HG03025 (cell line): ENCODE measurements around the gene FASN.

ENCODE experiments used
- ATAC-seq: cut with Tn5 transposase; IDR thresholded peaks from one replicate; pipeline ENCODE4 v1.9.1; 2021; ENCODE audit warnings: mild to moderate bottlenecking, moderate library complexity; ENCODE audit not compliant: unreplicated experiment, low FRiP score

The FASN gene

GRCh38 chr17:82103553-82104451, 5.8 kb upstream of the FASN start:
- no peak for ATAC-seq

DNA sequence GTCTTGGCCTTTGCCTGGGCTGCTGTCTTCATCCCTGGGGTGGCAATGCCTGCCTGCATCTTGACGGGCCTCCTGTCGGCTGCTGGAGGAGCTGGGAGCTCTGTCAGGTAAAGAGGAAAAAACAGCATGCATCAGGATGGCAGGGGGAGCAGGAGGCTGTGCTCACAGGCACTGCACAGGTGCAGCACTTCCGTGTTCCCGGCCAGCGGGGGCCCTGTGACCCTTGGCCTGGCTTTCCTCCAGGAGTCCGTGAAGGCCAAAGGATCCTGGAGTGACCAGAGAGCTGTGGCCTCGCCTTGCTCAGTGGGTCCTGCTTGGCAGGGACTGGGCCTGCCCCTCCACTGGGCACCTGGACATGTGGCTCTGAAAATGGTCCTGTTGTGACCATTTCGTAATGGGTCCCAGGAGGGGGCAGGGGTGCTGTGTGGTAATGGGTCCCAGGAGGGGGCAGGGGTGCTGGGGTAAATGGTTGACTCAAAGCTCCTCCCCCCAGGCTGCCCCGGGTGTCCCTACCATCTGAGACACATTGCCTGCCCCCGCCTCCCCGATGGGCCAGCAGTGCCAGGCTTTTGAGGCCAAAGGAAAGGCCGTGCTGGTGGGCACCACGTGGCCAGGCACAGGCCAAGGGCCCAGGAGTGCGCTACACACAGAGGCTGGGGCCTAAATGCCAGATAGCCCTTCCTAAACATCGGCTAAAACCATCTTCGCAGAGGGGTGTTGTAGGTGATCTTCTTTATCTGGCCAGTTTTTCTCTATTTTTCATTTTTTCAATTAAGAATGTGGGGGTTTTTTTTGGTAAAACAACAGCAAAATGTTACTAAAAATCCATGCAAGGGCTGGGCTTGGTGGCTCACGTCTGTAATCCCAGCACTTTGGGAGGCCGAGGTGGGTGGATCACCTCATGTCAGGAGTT, 4.0 kb upstream of the FASN start:
- ATAC-seq, result no peak

DNA sequence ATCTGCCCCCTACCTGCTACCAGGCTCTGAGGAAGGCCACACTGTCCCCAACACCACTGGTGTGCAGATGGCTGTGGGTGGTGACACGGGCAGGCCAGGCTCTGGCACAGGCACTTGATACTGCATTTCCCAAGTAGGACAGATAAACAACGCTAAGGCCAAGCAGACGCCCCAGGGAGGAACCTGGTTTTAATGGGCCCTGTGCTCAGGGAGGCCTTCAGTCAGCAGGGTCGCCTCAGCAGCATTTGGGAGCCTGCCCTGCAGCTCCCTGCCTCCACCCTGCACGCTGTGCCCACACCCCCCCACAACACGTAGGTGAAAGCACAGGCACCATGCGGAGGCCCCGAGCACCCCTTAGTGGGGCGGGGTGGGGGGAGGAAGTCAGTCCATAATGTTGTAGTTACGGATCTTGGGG, 3.3 kb upstream of the FASN start:
- ATAC-seq, result no peak

- no peak for ATAC-seq
Observed at GRCh38 chr17:82100502-82101298, 2.7 kb upstream of the FASN start.

DNA sequence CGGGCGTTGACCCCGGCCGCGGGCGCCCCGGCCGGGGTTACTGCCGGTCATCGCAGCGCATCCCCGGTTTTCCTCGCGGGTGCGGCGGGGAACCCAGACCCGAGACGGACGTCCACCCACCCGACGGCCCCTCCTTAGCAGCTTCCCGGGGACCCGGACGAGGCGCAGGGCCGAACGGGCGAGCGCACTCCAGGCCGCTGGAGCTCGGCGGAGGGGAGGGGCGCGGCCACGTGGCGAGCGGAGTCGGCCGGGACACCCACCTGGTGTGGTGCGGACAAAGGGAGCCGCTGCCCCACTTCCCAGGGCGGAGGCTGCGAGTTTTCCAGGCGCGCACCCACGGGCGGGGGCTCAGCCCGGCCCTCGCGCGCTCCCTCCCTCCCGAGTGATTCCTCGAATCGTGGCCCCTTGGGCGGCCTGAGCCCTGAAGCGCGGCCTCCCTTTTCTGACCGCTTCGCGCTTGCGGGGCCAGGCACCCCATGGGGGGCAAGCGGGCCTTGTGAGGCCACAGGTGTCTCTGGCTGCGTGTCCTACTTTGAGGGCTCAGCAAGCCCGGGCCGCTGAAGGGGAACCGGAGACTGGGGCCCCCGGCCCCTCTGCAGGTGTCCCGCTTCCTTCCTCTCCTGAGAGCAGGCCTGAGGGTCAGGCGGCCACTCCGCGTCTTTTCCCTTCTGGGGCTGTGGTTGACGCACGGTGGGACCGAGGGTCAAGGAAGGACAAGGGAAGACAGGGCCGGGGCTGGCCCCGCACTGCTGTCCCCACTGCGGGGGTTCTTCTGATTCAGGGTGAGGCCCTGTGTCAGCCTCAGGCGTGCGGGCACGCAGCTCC, 1.1 kb upstream of the FASN start:
- peak; percentile 11 for ATAC-seq

DNA sequence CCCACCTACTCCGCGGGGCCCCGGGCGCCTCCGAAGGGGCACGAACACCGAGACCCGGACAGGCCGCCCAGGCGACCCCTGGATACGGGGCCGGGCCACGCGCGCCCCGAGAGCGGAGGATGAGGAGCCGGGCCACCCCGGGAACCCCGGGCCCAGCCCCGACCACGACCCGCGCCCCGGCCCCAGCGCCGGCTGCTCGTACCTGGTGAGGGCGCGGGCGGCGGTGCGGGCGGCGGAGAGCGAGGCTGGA, 192 bp downstream of the FASN start:
- no peak for ATAC-seq

DNA sequence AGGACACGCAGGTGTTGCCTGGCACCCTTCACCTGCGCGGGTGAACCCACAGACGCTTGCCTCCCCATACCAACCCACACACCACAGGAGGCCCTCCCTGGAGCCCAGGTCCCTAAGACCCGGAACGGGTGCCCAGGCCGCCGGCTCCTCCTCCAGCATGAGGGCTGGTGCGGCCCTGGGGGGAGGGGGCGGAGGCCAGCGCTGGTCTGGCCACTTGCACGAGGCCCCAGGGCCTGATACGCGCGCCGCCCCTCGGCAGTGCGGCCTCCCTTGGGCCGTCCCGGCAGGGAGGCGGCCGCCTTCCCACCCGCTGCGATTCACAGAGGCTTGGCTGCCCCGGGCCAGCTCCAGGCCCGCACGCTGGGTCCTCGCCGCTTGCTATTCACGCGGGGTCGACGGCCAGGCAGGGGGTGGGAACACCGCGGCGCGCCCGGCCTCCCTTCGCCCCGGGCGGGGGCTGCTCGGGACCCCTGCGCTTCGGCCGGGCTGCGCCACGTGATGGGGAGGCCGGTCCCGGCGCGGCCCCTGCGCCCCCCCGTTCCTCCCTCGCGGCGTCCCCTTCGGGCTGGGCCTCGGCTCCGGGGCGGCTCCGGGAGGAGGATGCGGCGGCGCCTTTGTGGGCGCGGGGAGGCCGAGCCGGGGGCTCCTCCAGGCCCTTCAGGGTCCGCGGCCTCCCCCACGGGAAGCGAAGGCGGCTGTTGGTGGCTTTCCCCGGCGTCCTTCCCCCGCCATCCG, 685 bp downstream of the FASN start:
- no peak for ATAC-seq

GRCh38 chr17:82096709-82097183, 1.3 kb downstream of the FASN start:
- no peak for ATAC-seq

- no peak for ATAC-seq
Observed at GRCh38 chr17:82095777-82096708, 2.0 kb downstream of the FASN start.

GRCh38 chr17:82094931-82095776, 2.9 kb downstream of the FASN start:
- ATAC-seq, result no peak

DNA sequence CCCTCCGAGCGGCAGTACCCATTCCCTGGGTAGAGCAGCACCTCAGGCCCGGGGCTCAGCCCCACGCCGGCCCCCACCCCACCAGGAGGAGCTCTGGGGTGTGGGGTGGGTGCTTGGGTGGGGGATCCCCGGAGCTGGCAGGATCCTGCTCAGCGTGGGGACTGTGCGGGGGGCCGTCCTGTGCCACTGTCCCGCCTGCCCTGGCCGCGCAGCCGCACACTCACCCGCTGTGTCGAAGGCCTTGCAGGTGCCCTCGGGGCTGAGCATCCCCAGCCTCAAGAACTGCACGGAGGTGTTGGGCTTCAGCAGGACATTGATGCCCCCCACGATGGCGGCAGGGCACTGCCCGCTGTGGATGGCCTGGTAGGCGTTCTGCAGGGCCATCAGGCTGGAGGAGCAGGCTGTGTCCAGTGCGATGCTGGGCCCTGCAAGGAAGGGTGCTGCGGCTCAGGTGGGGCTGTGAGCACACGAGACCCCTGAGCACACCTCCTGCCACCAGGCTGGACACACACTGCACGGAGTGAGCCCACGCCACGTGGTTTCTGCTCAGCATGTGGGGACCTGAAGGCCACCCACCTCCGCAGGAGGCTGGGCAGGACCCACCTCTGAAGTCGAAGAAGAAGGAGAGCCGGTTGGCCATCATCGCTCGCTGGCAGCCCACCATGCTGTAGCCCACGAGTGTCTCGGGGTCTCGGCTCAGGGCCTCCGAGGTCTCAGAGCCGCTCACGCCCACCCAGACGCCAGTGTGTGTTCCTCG, 4.9 kb downstream of the FASN start:
- no peak for ATAC-seq

DNA sequence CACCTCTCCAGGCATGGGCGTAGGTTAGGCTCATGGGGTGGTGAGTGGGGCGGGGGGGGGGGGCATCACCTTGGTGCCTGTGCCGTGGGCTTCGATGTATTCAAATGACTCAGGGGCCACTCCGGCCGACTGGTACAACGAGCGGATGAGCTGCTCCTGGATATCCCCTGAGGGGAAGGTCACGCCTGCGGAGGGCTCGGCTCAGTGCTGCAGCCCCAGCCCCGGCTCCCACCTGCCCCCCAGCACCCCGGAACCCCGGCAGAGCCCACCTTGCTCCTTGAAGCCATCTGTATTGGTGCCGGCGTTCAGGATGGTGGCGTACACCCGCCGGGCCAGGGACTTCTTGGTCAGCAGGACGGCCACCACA, 5.4 kb downstream of the FASN start:
- no peak for ATAC-seq

DNA sequence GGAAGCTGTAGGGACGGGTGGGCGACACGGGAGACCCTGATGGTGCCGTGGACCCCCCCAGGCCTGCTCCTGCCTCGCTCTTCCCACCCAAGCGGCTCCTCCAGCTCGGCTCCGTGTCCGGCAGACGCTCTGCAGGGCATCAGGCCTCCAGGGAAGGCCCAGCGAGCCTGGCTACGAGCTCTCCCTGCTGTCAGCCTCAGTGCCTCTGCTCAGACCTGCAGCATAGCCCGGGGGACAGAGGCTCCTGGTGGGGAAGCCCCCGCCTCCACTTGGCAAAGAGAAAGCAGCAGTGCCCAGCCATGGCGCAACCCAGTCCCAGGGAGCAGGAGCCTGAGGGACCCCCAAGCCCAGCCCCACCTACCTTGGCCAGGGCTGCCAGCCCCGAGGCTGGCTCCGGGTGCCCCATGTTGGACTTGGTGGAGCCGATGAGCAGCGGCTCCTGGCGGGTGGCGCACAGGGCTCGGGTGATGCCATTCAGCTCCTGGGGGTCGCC, 5.9 kb downstream of the FASN start:
- ATAC-seq, result no peak

DNA sequence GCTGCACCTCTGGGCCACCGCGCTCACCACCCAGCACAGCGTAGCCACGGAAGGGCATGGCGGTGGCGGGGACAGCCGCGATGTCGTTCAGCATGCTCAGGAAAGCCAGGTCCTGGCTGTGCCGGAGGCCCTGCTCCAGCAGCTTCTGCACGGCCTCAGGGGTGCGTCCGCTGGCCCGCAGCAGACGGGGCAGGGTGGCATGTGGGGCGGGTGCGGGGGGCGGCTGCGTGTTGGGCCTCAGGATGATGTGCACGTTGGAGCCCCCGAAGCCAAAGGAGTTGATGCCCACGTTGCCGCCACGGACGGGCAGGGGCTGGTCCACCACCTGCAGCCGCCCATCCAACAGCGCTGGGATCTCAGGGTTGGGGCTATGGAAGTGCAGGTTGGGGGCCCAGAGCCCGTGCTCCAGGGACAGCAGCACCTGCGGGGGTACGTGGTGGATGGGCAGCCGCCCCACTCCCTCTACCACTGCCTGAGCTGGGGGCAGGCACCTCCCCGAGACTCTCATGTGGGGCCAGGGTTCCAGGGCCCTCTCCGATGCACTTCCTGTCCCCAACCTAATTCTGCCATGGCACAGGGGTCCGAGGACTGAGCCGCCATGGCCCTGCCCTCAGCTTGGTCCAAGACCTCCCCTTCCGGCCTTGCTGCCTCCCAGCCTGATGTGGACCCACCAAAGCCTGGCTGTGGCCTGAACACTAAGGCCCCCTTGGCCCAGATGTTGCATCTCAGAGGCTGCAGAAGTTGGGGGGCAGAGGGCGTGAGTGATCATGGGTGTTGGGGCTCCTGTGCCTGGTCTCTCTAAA, 6.6 kb downstream of the FASN start:
- ATAC-seq, result no peak

- no peak for ATAC-seq
Observed at GRCh38 chr17:82090549-82091263, 7.3 kb downstream of the FASN start.
